K562 (cell line): ENCODE data around the gene LST1. TPM values are rescaled to one million over a fixed set of nuclear protein-coding genes. Genes with fewer than 3 reads are reported as not detected.
A peak's percentile ranks its signal among the peaks of the same experiment; 100 is the strongest.

Source experiments
- ATAC-seq: fragments of 200-7000 bp; cut with Tn5 transposase; 3 replicates; pipeline ENCODE4 v1.9.1; 2020; ENCODE audit warnings: moderate library complexity
- BruUV-seq: library from RNA; stranded (reverse); fragments of 400-500 nt; replicated peaks from 2 replicates; lab custom pipeline; 2021; lab: Mats Ljungman, UMichigan
- CTCF ChIA-PET: fragments of 300-600 bp; formaldehyde crosslinking; extraction: SDS; loops from one replicate; lab custom pipeline; 2021; ENCODE audit warnings: low intra/inter-chr PET ratio; lab: Yijun Ruan, JAX
- POLR2A ChIA-PET: fragments of 300-600, 350-650 bp; sonication (Branson Sonifier 250); formaldehyde crosslinking; extraction: SDS; loops from one replicate; lab custom pipeline; 2021; ENCODE audit warnings: antibody characterized with exemption, inconsistent platforms; lab: Yijun Ruan, JAX
- DNase-seq, 4 experiments: peaks; one replicate each; pipeline versions ENCODE4 v3.0.0 to v3.0.0-alpha.2; 2011 to 2018; ENCODE audit warnings: low spot score in 3 of 4, mixed read lengths in 3 of 4; ENCODE audit errors: extremely low read depth in 1 of 4
- FAIRE-seq: peaks from 2 replicates; lab custom pipeline; 2011; peaks lifted over from hg19 to GRCh38; lab: Jason Lieb, UNC
- H2AFZ ChIP-seq: 2 replicates; pipeline ENCODE4 v1.6.0; 2011; ENCODE audit warnings: low read depth, low read length, control low read depth, inconsistent platforms
- H3K27ac ChIP-seq: fragments of 200-600 bp; 3 replicates; pipeline ENCODE4 v1.8.0; 2011; ENCODE audit warnings: low read depth, mild to moderate bottlenecking, control low read depth, inconsistent platforms, low read length, moderate library complexity, mixed read lengths; ENCODE audit errors: extremely low read depth
- H3K27me3 ChIP-seq, 2 experiments: fragments of 300-600 bp in 1 of 2; 2 replicates in 1 of 2; 3 replicates in 1 of 2; pipeline versions ENCODE4 v1.6.0 to v1.8.0; 2011; ENCODE audit warnings: inconsistent platforms in 2 of 2, low read length in 2 of 2, mild to moderate bottlenecking in 1 of 2, mixed read lengths in 1 of 2, moderate library complexity in 1 of 2; ENCODE audit not compliant: control insufficient read depth in 2 of 2, insufficient read depth in 2 of 2
- H3K36me3 ChIP-seq: fragments of 300-600 bp; 3 replicates; pipeline ENCODE4 v1.8.0; 2011; ENCODE audit warnings: mild to moderate bottlenecking, low read length, inconsistent platforms; ENCODE audit not compliant: control insufficient read depth, insufficient read depth
- H3K4me1 ChIP-seq, 2 experiments: fragments of 200-600 bp in 1 of 2; replicated peaks in 1 of 2; 2 replicates in 1 of 2; 3 replicates in 1 of 2; pipeline versions ENCODE4 v1.5.1 to v1.8.0; 2011; ENCODE audit warnings: inconsistent platforms in 2 of 2, low read length in 2 of 2, mild to moderate bottlenecking in 1 of 2, mixed read lengths in 1 of 2, moderate library complexity in 1 of 2; ENCODE audit not compliant: control insufficient read depth in 2 of 2, insufficient read depth in 2 of 2
- H3K4me2 ChIP-seq: 2 replicates; pipeline ENCODE4 v1.6.1; 2011; ENCODE audit warnings: low read length, control low read depth, inconsistent platforms, mixed read lengths; ENCODE audit not compliant: insufficient read depth
- H3K4me3 ChIP-seq: fragments of 200-600 bp; sonication (generic), shearing (Covaris generic); 2 replicates; pipeline ENCODE4 v1.5.1; 2016; ENCODE audit warnings: control low read depth, inconsistent platforms
- H3K79me2 ChIP-seq: fragments of 200-600 bp; 3 replicates; pipeline ENCODE4 v1.8.0; 2011; ENCODE audit warnings: low read length, inconsistent platforms; ENCODE audit not compliant: control insufficient read depth, insufficient read depth
- H3K9ac ChIP-seq, 2 experiments: 2 replicates each; pipeline versions ENCODE4 v1.6.0 to v1.6.1; 2011; ENCODE audit warnings: low read depth in 2 of 2, low read length in 2 of 2, control low read depth in 1 of 2, inconsistent platforms in 1 of 2, mild to moderate bottlenecking in 1 of 2, mixed read lengths in 1 of 2; ENCODE audit not compliant: insufficient read depth in 1 of 2
- H3K9me1 ChIP-seq: one replicate; pipeline ENCODE4 v1.6.0; 2011; ENCODE audit warnings: inconsistent platforms, mild to moderate bottlenecking, low read length, moderate library complexity; ENCODE audit not compliant: control insufficient read depth, insufficient read depth
- H3K9me3 ChIP-seq: replicated peaks from 2 replicates; pipeline ENCODE4 v1.5.1; 2011; ENCODE audit warnings: low read depth, low read length, inconsistent platforms; ENCODE audit not compliant: control insufficient read depth, insufficient read depth
- H4K20me1 ChIP-seq: replicated peaks from 2 replicates; pipeline ENCODE4 v1.6.1; 2011; ENCODE audit warnings: low read length, inconsistent platforms, mixed read lengths; ENCODE audit not compliant: control insufficient read depth, insufficient read depth
- ATF7 ChIP-seq: fragments of 450-650 bp; IDR thresholded peaks from 2 replicates; pipeline ENCODE4 v1.7.1; 2014; ENCODE audit warnings: mild to moderate bottlenecking, moderate library complexity
- EWSR1 ChIP-seq: fragments of 450-650 bp; IDR thresholded peaks from 2 replicates; pipeline ENCODE4 v1.6.1; 2018; ENCODE audit warnings: borderline replicate concordance, mild to moderate bottlenecking, low read depth, moderate library complexity; ENCODE audit not compliant: partially characterized antibody
- KLF10 ChIP-seq: fragments of 250-450 bp; sonication (Bioruptor Pico); IDR thresholded peaks from 2 replicates; pipeline ENCODE4 v1.6.1; 2021; ENCODE audit warnings: matching md5 sums
- LARP7 ChIP-seq: fragments of 450-650 bp; IDR thresholded peaks from 2 replicates; pipeline ENCODE4 v1.6.1; 2016
- NONO ChIP-seq, 2 experiments: fragments of 200-400 bp in 1 of 2; fragments of 450-650 bp in 1 of 2; formaldehyde crosslinking in 1 of 2; IDR thresholded peaks; 2 replicates each; pipeline ENCODE4 v1.6.1; 2017; ENCODE audit warnings: low read depth in 2 of 2, mild to moderate bottlenecking in 2 of 2, moderate library complexity in 2 of 2, low read length in 1 of 2
- POLR2A ChIP-seq: fragments of 450-650 bp; conservative IDR thresholded peaks from 2 replicates; pipeline ENCODE4 v1.6.1; 2016
- SMAD3 ChIP-seq: fragments of 450-650 bp; formaldehyde crosslinking; conservative IDR thresholded peaks from 2 replicates; pipeline ENCODE4 v1.4.0; 2020; ENCODE audit warnings: mild to moderate bottlenecking
- SMARCA5 ChIP-seq: fragments of 450-650 bp; IDR thresholded peaks from 2 replicates; pipeline ENCODE4 v1.6.1; 2016
- TEAD1 ChIP-seq, 2 experiments: fragments of 450-650 bp in 1 of 2; sonication (generic) in 1 of 2; formaldehyde crosslinking; IDR thresholded peaks; 2 replicates each; pipeline versions ENCODE4 v1.4.0 to v1.8.0; 2020 to 2022; ENCODE audit warnings: mild to moderate bottlenecking in 2 of 2, missing genetic modification reagents in 1 of 2
- TGIF2 ChIP-seq: sonication (generic); formaldehyde crosslinking; IDR thresholded peaks from 2 replicates; pipeline ENCODE4 v1.8.1; 2022; ENCODE audit warnings: mild to moderate bottlenecking, missing genetic modification reagents, moderate library complexity
- TRIM24 ChIP-seq, 2 experiments: fragments of 450-650 bp; IDR thresholded peaks; 2 replicates each; pipeline ENCODE4 v1.6.1; 2016
- ZC3H11A ChIP-seq: IDR thresholded peaks from 2 replicates; pipeline ENCODE4 v1.6.1; 2012; ENCODE audit warnings: low read depth, low read length, improper control_type of control experiment
- ZNF24 ChIP-seq: fragments of 450-650 bp; IDR thresholded peaks from 2 replicates; pipeline ENCODE4 v1.6.1; 2016
- ZNF354B ChIP-seq: fragments of 250-450 bp; sonication (Bioruptor Pico); IDR thresholded peaks from 2 replicates; pipeline ENCODE4 v1.4.0; 2020
- ZNF551 ChIP-seq: fragments of 250-450 bp; sonication (Bioruptor Pico); IDR thresholded peaks from 2 replicates; pipeline ENCODE4 v1.5.0; 2021; ENCODE audit warnings: mild to moderate bottlenecking, moderate library complexity
- WGBS: fragments of 100-300 bp; shearing (Covaris generic); methylation state at CpG from one replicate; pipeline ENCODE4 v1.1.6; 2016; ENCODE audit warnings: low coverage, mixed read lengths; ENCODE audit not compliant: insufficient coverage; ENCODE audit errors: missing lambda C conversion rate; 5-methylcytosine and 5-hydroxymethylcytosine counted together
- in situ Hi-C: fragments of 300-500 bp; cut with MboI; formaldehyde crosslinking; loops from 4 replicates; pipeline ENCODE4 v1.15.0; 2018; ENCODE audit warnings: inconsistent platforms, mixed read lengths
- intact Hi-C: fragments of 100-400 bp; cut with micrococcal nuclease; formaldehyde crosslinking; loops from 2 replicates; pipeline ENCODE4 v1.14.2; 2022
- polyA plus RNA-seq, 8 experiments: library from polyadenylated mRNA; depleted of rRNA in 4 of 8; stranded (reverse) in 5 of 8; unstranded in 3 of 8; fragments of >200 nt; fragmentation: Nextera tagmentation in 2 of 8; fragmentation: Illumina TruSeq in 1 of 8; extraction: Ambion mirVana in 2 of 8; extraction: Trizol in 1 of 8; gene quantifications; 2 replicates each; pipeline versions ENCODE4 v1.2.1 to v1.2.3, GENCODE V29; 2011 to 2014; ENCODE audit warnings: inconsistent platforms in 1 of 8, missing spikeins in 1 of 8
- total RNA-seq, 7 experiments: library from RNA; depleted of rRNA in 6 of 7; stranded (reverse); fragments of >200 nt in 6 of 7; fragmentation: Illumina TruSeq in 2 of 7; extraction: Trizol in 2 of 7; gene quantifications; 2 replicates each; pipeline versions ENCODE4 v1.2.1 to v1.2.3, GENCODE V29; 2011 to 2021; ENCODE audit warnings: low replicate concordance in 1 of 7
- TF ChIP-seq, protein P1 (sequence below): fragments of 450-650 bp; formaldehyde crosslinking; IDR thresholded peaks from 2 replicates; pipeline ENCODE4 v1.4.0; 2022; ENCODE audit warnings: missing genetic modification characterization
- TF ChIP-seq, protein P2 (sequence below): fragments of 450-650 bp; formaldehyde crosslinking; IDR thresholded peaks from 2 replicates; pipeline ENCODE4 v1.4.0; 2022; ENCODE audit warnings: missing genetic modification characterization
- TF ChIP-seq, protein P3 (sequence below): fragments of 250-450 bp; sonication (Bioruptor Pico); IDR thresholded peaks from 2 replicates; pipeline ENCODE4 v1.5.0; 2020; ENCODE audit warnings: mild to moderate bottlenecking, borderline replicate concordance

Gene LST1
- total and polyA plus RNA-seq, 9 of the 15 experiments (the other 6 are each of a cell fraction or from before 2014, with no cell fraction given), result 0.82 to 7.8 (median 1.7) TPM

- Histone ChIP-seq H3K4me2 (peak within 1 kb of the TSS; percentile 96), H2AFZ (peak within 1 kb of the TSS; percentile 98), H3K4me3 (peak within 1 kb of the TSS; percentile 52), H3K9ac (peak within 1 kb of the TSS; percentile 91 to 96), H3K9me1 (no peaks in the 10 kb centered on the region), H3K79me2 (peaks cover 37% of the 10 kb centered on the region), H4K20me1 (no peaks in the 10 kb centered on the region), H3K9me3 (no peaks in the 10 kb centered on the region), H3K27ac (peak within 1 kb of the TSS; percentile 81), H3K4me1 (peaks cover 10 to 14% of the 10 kb centered on the region in 2 experiments; a peak in 4 of 5 replicates), H3K27me3 (no peaks in the 10 kb centered on the region), H3K36me3 (peaks cover 34% of the 10 kb centered on the region)
- ChIA-PET CTCF (interaction anchor here (0.7 to 2.3 kb wide), 7 partner anchors 33 to 1040 kb away, joined by 3 to 78 read pairs (median 4); no protein-coding TSS in a partner anchor), POLR2A (interaction anchor here (0.5 to 5.7 kb wide), 16 partner anchors 9 to 412 kb away, joined by 3 to 38 read pairs (median 4); partner anchors contain the start of genes APOM and BAG6)
- no TSS peak for BruUV-seq
- WGBS, result under 1% methylated on average over 24 of the region's 25 CpGs
- in situ Hi-C loops (loop anchor here (5.0 to 25.0 kb wide), 3 partner anchors 50 to 1415 kb away; partner anchors contain the start of genes BRD2, C6orf47, GPANK1 and HLA-DMA), intact Hi-C loops (loop anchor here (1.0 to 10.0 kb wide), 8 partner anchors 34 to 315 kb away; partner anchors contain the start of genes GPANK1, HSPA1B, LY6G5C and NEU1)
- FAIRE-seq (peak; percentile 94), ATAC-seq (peak; percentile 93), DNase-seq (peak; percentile 92 to 100 (median 94))
- TF ChIP-seq EWSR1 (no peak), TRIM24 (IDR thresholded peaks at IDR 0.05) (peak in 1 of 2 experiments; percentile 99; a peak in 2 of 4 replicates), KLF10 (CRISPR knock-in tag) (no peak), TGIF2 (CRISPR knock-in tag) (no peak), SMARCA5 (peak; percentile 88), TEAD1 (CRISPR knock-in tag; IDR thresholded peaks at IDR 0.05) (0 out of 4 replicates have a peak, but pooled peaks of 1 of the 2 experiments have one; percentile 33), POLR2A (peak; percentile 71), ZNF551 (CRISPR knock-in tag) (0 out of 2 replicates have a peak, but pooled peaks have one; percentile 64), ATF7 (peak; percentile 84), SMAD3 (peak; percentile 61; the same call in 1 of the 2 replicates), NONO (IDR thresholded peaks at IDR 0.05; ENCODE audit: low read depth in 2 of 2, low read length in 1 of 2) (0 out of 4 replicates have a peak, but pooled peaks of 1 of the 2 experiments have one; percentile 10), ZNF24 (peak; percentile 29; the same call in 1 of the 2 replicates), ZNF354B (CRISPR knock-in tag) (0 out of 2 replicates have a peak, but pooled peaks have one; percentile 28), LARP7 (peak; percentile 95; the same call in 1 of the 2 replicates), ZC3H11A (peak; percentile 92; the same call in 1 of the 2 replicates)
- TF ChIP-seq, protein P1, sequence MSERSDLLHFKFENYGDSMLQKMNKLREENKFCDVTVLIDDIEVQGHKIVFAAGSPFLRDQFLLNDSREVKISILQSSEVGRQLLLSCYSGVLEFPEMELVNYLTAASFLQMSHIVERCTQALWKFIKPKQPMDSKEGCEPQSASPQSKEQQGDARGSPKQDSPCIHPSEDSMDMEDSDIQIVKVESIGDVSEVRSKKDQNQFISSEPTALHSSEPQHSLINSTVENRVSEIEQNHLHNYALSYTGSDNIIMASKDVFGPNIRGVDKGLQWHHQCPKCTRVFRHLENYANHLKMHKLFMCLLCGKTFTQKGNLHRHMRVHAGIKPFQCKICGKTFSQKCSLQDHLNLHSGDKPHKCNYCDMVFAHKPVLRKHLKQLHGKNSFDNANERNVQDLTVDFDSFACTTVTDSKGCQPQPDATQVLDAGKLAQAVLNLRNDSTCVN (CRISPR knock-in tag), result peak; percentile 72; the same call in 1 of the 2 replicates
- TF ChIP-seq, protein P2, sequence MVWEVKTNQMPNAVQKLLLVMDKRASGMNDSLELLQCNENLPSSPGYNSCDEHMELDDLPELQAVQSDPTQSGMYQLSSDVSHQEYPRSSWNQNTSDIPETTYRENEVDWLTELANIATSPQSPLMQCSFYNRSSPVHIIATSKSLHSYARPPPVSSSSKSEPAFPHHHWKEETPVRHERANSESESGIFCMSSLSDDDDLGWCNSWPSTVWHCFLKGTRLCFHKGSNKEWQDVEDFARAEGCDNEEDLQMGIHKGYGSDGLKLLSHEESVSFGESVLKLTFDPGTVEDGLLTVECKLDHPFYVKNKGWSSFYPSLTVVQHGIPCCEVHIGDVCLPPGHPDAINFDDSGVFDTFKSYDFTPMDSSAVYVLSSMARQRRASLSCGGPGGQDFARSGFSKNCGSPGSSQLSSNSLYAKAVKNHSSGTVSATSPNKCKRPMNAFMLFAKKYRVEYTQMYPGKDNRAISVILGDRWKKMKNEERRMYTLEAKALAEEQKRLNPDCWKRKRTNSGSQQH (CRISPR knock-in tag), result 0 out of 2 replicates have a peak, but pooled peaks have one; percentile 64
- TF ChIP-seq, protein P3, sequence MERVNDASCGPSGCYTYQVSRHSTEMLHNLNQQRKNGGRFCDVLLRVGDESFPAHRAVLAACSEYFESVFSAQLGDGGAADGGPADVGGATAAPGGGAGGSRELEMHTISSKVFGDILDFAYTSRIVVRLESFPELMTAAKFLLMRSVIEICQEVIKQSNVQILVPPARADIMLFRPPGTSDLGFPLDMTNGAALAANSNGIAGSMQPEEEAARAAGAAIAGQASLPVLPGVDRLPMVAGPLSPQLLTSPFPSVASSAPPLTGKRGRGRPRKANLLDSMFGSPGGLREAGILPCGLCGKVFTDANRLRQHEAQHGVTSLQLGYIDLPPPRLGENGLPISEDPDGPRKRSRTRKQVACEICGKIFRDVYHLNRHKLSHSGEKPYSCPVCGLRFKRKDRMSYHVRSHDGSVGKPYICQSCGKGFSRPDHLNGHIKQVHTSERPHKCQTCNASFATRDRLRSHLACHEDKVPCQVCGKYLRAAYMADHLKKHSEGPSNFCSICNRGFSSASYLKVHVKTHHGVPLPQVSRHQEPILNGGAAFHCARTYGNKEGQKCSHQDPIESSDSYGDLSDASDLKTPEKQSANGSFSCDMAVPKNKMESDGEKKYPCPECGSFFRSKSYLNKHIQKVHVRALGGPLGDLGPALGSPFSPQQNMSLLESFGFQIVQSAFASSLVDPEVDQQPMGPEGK, result no peak
Measured at GRCh38 chr6:31546958-31547726, 38.9 kb upstream of the LST1 start, which contains the start of gene NFKBIL1. Gene NFKBIL1, plus strand, starts transcription at chr6:31547608. Its CDS starts 87 bp downstream, at chr6:31547695.
